Right lobe of liver (tissue), 4 donors: ENCODE results near the gene PKIB.

Source experiments
- POLR2A ChIP-seq: fragments of 450-650 bp; IDR thresholded peaks from one replicate; pipeline ENCODE4 v1.6.1; 2017; ENCODE audit warnings: antibody characterized with exemption, mild to moderate bottlenecking
- TF ChIP-seq, protein P1 (sequence below), 4 donors: fragments of 200-600 bp in 3 of 4; fragments of 450-650 bp in 1 of 4; IDR thresholded peaks; one replicate each; pipeline versions ENCODE4 v1.5.1 to v1.8.0; 2016 to 2022; ENCODE audit warnings: antibody characterized with exemption in 4 of 4, mild to moderate bottlenecking in 2 of 4
- donor health status: DM: no; HTN: no; CAD: no.
- donor health status: DM: no; HTN: no; CAD: no.
- donor health status: DM: no; HTN: yes; CAD: no.

DNA sequence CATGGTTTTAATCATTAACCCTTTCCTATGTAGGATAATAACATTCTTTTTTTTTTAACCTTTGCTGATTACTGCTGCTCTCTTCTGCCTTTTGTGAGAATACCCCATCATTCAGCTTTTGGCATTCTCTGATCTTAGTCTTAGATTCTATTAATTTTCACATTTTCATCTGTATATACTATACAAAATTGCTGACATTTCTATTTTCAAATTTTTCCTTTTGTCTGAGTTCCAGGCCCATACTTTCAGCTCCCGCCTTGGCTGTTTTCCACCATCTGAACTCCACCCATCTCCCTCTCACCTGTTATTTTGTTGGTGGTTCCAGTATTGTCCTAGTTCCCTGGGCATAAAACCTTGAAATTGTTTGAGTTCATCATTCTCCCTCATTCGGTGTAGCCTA, 59.2 kb downstream of the PKIB start:
- TF ChIP-seq POLR2A, result no peak
- TF ChIP-seq, protein P1, sequence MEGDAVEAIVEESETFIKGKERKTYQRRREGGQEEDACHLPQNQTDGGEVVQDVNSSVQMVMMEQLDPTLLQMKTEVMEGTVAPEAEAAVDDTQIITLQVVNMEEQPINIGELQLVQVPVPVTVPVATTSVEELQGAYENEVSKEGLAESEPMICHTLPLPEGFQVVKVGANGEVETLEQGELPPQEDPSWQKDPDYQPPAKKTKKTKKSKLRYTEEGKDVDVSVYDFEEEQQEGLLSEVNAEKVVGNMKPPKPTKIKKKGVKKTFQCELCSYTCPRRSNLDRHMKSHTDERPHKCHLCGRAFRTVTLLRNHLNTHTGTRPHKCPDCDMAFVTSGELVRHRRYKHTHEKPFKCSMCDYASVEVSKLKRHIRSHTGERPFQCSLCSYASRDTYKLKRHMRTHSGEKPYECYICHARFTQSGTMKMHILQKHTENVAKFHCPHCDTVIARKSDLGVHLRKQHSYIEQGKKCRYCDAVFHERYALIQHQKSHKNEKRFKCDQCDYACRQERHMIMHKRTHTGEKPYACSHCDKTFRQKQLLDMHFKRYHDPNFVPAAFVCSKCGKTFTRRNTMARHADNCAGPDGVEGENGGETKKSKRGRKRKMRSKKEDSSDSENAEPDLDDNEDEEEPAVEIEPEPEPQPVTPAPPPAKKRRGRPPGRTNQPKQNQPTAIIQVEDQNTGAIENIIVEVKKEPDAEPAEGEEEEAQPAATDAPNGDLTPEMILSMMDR (IDR thresholded peaks at IDR 0.05), result no peak
